Caco-2 (cell line): ENCODE measurements around the gene LCOR. TPM values are rescaled to one million over a fixed set of nuclear protein-coding genes. Genes with fewer than 3 reads are reported as not detected.

Experiments
- BruUV-seq: library from RNA; stranded (reverse); fragments of 400-500 nt; replicated peaks from 2 replicates; lab custom pipeline; 2021; lab: Mats Ljungman, UMichigan
- CTCF ChIA-PET: fragments of 300-600 bp; sonication (Branson Sonifier 250); formaldehyde crosslinking; loops from one replicate; lab custom pipeline; 2022; ENCODE audit warnings: antibody characterized with exemption; lab: Charles Lee
- POLR2A ChIA-PET: fragments of 300-600 bp; sonication (Branson Sonifier 250); formaldehyde crosslinking; loops from one replicate; lab custom pipeline; 2022; ENCODE audit warnings: antibody characterized with exemption; lab: Charles Lee
- DNase-seq, 2 experiments: peaks; one replicate each; pipeline versions ENCODE4 v3.0.0 to v3.0.0-alpha.2; 2020 to 2022
- H3K27me3 ChIP-seq: replicated peaks from 2 replicates; pipeline ENCODE4 v1.6.0; 2011; ENCODE audit warnings: low read length; ENCODE audit not compliant: control insufficient read depth, insufficient read depth
- H3K36me3 ChIP-seq: 2 replicates; pipeline ENCODE4 v1.5.1; 2011; ENCODE audit warnings: low read length; ENCODE audit not compliant: control insufficient read depth, insufficient read depth
- H3K4me1 ChIP-seq: fragments of 250-450 bp; sonication (Bioruptor Pico); 2 replicates; pipeline ENCODE4 v1.5.1; 2020; ENCODE audit warnings: mild to moderate bottlenecking
- H3K4me3 ChIP-seq: 2 replicates; pipeline ENCODE4 v1.5.1; 2011; ENCODE audit warnings: low read depth, mild to moderate bottlenecking, control low read depth, low read length
- H3K9me3 ChIP-seq: fragments of 250-450 bp; sonication (Bioruptor Pico); 2 replicates; pipeline ENCODE4 v1.5.1; 2020; ENCODE audit warnings: mild to moderate bottlenecking, moderate library complexity
- H3K27ac Mint-ChIP-seq: one replicate; pipeline ENCODE4 v1.8.0; 2022; ENCODE audit warnings: mixed read lengths; ENCODE audit not compliant: unreplicated experiment
- H3K27me3 Mint-ChIP-seq: one replicate; pipeline ENCODE4 v1.8.0; 2022; ENCODE audit warnings: mixed read lengths; ENCODE audit not compliant: insufficient read depth, unreplicated experiment
- H3K36me3 Mint-ChIP-seq: one replicate; pipeline ENCODE4 v1.8.0; 2022; ENCODE audit warnings: mild to moderate bottlenecking, mixed read lengths; ENCODE audit not compliant: insufficient read depth, unreplicated experiment
- H3K4me1 Mint-ChIP-seq: one replicate; pipeline ENCODE4 v1.8.0; 2022; ENCODE audit warnings: low read depth, mixed read lengths; ENCODE audit not compliant: unreplicated experiment
- H3K4me3 Mint-ChIP-seq: one replicate; pipeline ENCODE4 v1.8.0; 2022; ENCODE audit warnings: mild to moderate bottlenecking, moderate library complexity, mixed read lengths; ENCODE audit not compliant: unreplicated experiment
- H3K9me3 Mint-ChIP-seq: one replicate; pipeline ENCODE4 v1.8.0; 2022; ENCODE audit warnings: mixed read lengths; ENCODE audit not compliant: unreplicated experiment
- intact Hi-C: fragments of 100-400 bp; cut with micrococcal nuclease; formaldehyde crosslinking; loops from one replicate; pipeline ENCODE4 v1.10.0; 2022; ENCODE audit not compliant: unreplicated experiment
- total RNA-seq: library from RNA; stranded (reverse); gene quantifications from 2 replicates; pipeline ENCODE4 v1.2.3, GENCODE V29; 2022
- TF ChIP-seq, protein P1 (sequence below), 2 experiments: fragments of 200-600 bp in 1 of 2; IDR thresholded peaks; 1 replicate in 1 of 2; 2 replicates in 1 of 2; pipeline versions ENCODE4 v1.5.1 to v1.8.0; 2011 to 2022; ENCODE audit warnings: antibody characterized with exemption in 1 of 2, control low read depth in 1 of 2, inconsistent platforms in 1 of 2, low read depth in 1 of 2, low read length in 1 of 2, mild to moderate bottlenecking in 1 of 2, moderate library complexity in 1 of 2; ENCODE audit not compliant: insufficient read depth in 1 of 2, severe bottlenecking in 1 of 2, unreplicated experiment in 1 of 2

Gene LCOR
- total RNA-seq, 1 experiment from 2014 or later = 51.8 TPM

DNA sequence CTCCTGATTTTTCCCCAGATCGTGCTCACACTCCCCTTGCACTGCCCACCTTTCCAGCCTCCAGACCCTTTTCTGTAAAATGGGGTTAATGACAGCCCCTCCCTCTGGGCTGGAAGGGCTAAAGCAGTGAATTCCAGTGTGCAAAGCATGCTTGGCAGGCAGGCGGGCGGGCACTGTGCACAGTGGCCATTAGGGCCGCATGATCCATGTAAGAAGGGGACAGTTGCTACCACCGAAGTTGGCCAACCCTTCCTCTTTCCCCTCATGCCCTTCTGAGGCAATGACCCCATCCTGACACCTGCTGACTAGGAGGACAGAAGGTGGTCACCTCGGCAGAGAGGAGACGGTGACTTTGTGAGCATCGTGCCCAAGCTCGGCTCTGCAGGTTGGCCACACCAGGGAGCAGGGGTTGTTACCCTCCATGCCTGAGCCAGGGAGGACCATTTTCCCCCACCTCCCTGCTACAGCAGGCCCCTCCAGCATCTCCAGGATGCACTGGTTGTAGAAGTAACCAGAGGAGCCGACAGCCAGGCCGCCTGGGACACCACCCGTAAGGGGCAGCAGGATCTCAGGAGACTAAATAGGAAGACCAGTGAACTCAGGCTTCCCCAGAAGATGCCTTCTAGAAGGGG, 187.2 kb downstream of the LCOR start:
- Mint-ChIP-seq H3K9me3 (no peaks in the 10 kb centered on the region), H3K27me3 (no peaks in the 10 kb centered on the region), H3K27ac (no peak overlapping the region), H3K36me3 (no peaks in the 10 kb centered on the region), H3K4me1 (peaks cover 15% of the 10 kb centered on the region), H3K4me3 (no peak overlapping the region)
- CTCF ChIA-PET = interaction anchor here (0.6 kb wide), 1 partner anchor 31 kb away, joined by 3 read pairs; no protein-coding TSS in a partner anchor
- intact Hi-C loops = no loop called here
- POLR2A ChIA-PET = no interaction called here
- BruUV-seq = no TSS peak
- no peak overlapping the region for H3K4me3 ChIP-seq
- no peaks in the 10 kb centered on the region for H3K36me3 ChIP-seq
- no peaks in the 10 kb centered on the region for H3K9me3 ChIP-seq
- no peaks in the 10 kb centered on the region for H3K27me3 ChIP-seq
- H3K4me1 ChIP-seq = peaks cover 8% of the 10 kb centered on the region
- no peak for DNase-seq
- TF ChIP-seq, protein P1, sequence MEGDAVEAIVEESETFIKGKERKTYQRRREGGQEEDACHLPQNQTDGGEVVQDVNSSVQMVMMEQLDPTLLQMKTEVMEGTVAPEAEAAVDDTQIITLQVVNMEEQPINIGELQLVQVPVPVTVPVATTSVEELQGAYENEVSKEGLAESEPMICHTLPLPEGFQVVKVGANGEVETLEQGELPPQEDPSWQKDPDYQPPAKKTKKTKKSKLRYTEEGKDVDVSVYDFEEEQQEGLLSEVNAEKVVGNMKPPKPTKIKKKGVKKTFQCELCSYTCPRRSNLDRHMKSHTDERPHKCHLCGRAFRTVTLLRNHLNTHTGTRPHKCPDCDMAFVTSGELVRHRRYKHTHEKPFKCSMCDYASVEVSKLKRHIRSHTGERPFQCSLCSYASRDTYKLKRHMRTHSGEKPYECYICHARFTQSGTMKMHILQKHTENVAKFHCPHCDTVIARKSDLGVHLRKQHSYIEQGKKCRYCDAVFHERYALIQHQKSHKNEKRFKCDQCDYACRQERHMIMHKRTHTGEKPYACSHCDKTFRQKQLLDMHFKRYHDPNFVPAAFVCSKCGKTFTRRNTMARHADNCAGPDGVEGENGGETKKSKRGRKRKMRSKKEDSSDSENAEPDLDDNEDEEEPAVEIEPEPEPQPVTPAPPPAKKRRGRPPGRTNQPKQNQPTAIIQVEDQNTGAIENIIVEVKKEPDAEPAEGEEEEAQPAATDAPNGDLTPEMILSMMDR (IDR thresholded peaks at IDR 0.05; ENCODE audit: insufficient read depth in 1 of 2, low read depth in 1 of 2, low read length in 1 of 2, severe bottlenecking in 1 of 2, unreplicated experiment in 1 of 2) = no peak

DNA sequence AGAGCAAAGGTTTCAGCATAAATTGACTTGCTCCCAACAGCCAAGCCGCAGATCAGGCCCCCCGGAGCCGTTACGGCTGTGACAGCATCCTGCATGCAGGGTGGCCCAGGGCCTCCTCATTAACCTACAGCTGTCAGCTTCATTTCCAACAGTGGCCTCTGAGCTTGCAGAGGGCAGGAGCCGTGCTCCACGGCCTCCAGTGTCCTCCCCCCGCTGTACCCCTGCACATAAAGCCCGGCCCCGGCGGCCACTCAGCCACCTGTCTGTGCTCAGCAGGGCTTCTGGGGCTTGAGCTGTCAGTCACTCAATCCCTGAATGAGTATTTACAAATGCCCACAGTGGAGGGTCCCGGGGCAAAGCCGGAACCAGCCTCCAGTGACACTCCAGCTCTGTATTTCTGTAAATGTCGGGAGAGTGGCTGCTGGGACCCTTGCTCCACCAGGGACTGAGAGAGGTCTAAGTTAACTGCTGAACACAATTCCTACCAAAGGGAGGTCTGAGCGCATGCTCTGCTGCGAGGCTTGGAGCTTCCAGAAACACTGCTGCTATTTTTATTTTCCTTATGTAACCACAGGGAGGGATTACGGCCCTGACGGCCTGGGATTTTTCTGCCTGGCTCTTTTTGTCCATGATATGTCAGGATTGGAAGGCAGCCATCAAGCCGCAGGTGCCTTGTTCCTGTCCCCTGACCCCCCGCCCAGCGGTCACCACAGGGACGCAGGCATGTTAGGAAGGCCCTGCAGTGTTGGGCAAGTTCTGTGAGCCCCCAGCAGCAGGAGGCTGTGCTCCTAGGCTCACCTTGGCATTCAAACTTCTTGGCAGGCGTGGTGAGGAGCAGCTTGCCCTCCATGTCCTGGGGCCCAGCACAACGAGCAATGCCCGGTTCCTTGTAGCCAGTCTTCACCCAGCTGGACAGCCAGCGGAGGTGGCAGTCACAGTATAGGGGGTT, 188.6 kb downstream of the LCOR start:
- Mint-ChIP-seq H3K4me3 (no peak overlapping the region), H3K4me1 (peaks cover 15% of the 10 kb centered on the region), H3K9me3 (no peaks in the 10 kb centered on the region), H3K36me3 (no peaks in the 10 kb centered on the region), H3K27ac (no peak overlapping the region), H3K27me3 (no peaks in the 10 kb centered on the region)
- Histone ChIP-seq H3K9me3 (no peaks in the 10 kb centered on the region), H3K36me3 (no peaks in the 10 kb centered on the region), H3K4me3 (no peak overlapping the region), H3K27me3 (no peaks in the 10 kb centered on the region), H3K4me1 (peaks cover 8% of the 10 kb centered on the region)
- BruUV-seq = no TSS peak
- intact Hi-C loops = no loop called here
- POLR2A ChIA-PET = no interaction called here
- no peak for DNase-seq
- TF ChIP-seq, protein P1 (IDR thresholded peaks at IDR 0.05; ENCODE audit: insufficient read depth in 1 of 2, low read depth in 1 of 2, low read length in 1 of 2, severe bottlenecking in 1 of 2, unreplicated experiment in 1 of 2) = no peak
- CTCF ChIA-PET = no interaction called here

DNA sequence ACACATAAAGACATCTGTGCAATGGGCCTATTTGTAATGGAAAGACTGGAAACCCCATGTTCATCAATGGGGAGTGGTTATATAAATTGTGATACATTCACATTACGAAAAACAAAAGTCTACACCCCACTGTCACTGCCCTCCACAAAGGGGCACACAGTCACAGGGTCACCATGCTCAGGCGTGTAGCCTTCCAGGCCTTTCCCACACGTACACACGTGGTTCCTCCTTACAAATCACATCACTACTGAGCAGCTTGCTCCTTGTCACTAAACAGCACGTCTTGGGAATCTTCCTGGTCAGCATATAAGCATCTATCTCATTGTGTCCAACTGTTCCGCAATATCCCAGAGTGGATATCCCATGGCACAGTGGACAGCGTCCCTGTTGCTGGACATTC, 190.5 kb downstream of the LCOR start:
- Histone ChIP-seq H3K36me3 (no peaks in the 10 kb centered on the region), H3K4me1 (peaks cover 8% of the 10 kb centered on the region), H3K4me3 (no peak overlapping the region), H3K27me3 (no peaks in the 10 kb centered on the region), H3K9me3 (no peaks in the 10 kb centered on the region)
- Mint-ChIP-seq H3K27ac (no peak overlapping the region), H3K27me3 (no peaks in the 10 kb centered on the region), H3K9me3 (no peaks in the 10 kb centered on the region), H3K36me3 (no peaks in the 10 kb centered on the region), H3K4me3 (no peak overlapping the region), H3K4me1 (peaks cover 15% of the 10 kb centered on the region)
- no TSS peak for BruUV-seq
- TF ChIP-seq, protein P1 (IDR thresholded peaks at IDR 0.05; ENCODE audit: insufficient read depth in 1 of 2, low read depth in 1 of 2, low read length in 1 of 2, severe bottlenecking in 1 of 2, unreplicated experiment in 1 of 2) = no peak
- intact Hi-C loops = no loop called here
- no peak for DNase-seq
- ChIA-PET POLR2A (no interaction called here), CTCF (no interaction called here)
